HG02588 (cell line): Measurements from ENCODE around the gene CEACAM21.
"Not testable (repeated sequence)": the region's sequence is repeated elsewhere in the genome, so short reads cannot be mapped to it uniquely, and the experiment has no call there.

Experiments used
- ATAC-seq: cut with Tn5 transposase; IDR thresholded peaks from one replicate; pipeline ENCODE4 v1.9.1; 2021; ENCODE audit warnings: mild to moderate bottlenecking, moderate library complexity; ENCODE audit not compliant: unreplicated experiment

CEACAM21 gene

DNA sequence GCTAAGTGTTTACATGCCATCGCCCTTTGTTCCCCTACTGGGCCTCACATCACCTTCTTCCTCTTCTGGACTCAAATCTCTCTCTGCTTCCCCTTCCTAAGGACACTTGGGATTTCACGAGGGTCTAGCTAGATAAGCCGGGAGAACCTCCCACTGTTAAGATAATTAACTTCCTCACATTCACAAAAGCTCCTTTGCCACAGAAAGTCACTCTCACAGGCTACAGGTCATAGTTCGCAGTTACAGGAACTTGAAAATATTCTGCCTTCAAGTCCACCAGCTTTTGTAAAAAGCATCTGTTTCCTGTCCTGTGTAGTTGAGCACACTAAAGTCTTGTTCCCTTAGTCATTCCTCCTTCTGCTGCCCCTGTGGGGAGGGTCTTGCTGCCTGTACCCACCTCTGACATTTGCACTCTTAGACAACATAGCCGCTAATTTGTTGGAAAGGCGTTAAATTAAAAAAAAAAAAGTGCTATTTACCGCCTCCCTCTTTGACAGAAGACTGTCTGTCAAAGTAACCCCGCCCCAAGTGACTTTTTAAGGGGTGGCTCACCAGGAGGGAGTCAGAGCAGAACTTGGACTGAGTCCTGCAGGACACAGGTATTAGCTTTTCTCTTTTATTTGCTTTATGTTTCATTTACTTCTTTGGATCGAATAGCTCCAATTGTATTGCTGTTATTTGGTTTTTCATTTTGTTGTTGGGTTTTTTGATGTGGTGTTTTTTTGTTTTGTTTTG lies 26.8 kb upstream of the CEACAM21 start:
- peak; percentile 47 for ATAC-seq

DNA sequence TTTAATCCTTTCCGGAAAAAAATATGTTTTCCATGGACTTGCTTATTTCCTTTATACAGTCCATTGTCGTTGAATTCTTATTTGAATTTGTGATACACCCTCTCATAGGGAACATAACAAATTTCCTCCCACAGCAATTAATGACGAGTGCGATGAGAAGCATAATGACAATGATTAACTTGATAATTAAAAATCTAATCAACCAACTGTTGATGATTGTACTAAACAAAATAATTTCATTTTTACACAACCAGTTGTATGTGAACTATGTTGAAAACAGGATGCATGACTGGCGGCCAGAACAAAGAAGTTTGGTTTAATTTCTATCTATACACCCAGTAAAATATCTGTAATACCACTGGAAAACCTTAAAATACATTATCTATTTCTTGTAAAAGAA lies 26.1 kb upstream of the CEACAM21 start:
- ATAC-seq = no peak

DNA sequence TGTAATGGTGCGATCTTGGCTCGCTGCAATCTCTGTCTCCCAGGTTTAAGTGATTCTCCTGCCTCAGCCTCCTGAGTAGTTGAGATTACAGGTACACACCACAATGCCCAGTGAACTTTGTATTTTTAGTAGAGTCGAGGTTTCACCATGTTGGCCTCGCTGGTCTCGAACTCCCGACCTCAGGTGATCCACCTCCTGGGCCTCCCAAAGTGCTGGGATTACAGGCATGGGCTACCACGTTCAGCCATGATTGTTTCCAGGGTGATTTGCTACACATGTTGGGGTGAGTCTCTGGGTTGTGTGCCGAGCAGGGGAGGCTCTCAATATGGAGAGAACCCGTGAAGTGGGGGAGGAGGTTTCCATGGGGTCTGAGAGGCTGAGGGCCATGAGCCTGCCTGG lies 24.8 kb upstream of the CEACAM21 start:
- ATAC-seq = no peak

DNA sequence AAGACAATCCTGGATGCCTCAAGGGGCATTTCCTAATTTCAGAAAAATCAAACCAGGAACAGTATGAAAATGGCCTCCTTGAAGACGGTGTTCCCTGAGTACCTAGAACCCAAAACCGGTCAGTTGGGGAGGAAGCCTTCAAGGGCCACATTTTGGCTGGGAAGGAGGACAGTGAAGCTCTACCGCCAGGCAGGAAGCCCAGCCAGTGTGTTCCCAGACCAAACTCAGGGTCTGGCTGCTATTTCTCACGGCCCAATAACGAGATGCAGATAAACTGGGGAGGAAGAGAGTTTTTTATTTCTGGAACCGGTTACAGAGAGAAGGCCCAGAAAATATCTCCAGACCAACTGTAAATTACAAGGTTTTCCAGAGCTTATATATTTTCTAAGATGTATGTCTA lies 24.3 kb upstream of the CEACAM21 start:
- ATAC-seq = no peak

DNA sequence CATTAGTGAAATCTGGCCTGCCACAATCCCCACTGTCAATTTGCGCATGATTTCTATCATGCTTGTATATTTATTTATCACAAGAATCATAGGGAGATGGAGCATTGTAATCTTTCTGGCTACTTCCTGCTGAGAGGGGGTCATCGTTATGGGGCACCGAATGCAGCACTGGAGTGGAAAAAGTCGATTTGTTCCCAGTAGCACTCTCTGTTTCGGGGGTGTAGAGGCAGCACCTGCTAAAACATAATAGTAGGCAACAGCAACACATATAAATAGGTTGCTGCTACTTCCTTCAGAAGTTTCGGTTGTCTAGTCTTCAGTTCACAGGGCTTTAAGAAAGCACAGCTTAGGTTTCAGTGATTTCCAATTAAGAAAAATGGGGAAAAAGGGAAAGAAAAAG lies 23.4 kb upstream of the CEACAM21 start:
- ATAC-seq = no peak

DNA sequence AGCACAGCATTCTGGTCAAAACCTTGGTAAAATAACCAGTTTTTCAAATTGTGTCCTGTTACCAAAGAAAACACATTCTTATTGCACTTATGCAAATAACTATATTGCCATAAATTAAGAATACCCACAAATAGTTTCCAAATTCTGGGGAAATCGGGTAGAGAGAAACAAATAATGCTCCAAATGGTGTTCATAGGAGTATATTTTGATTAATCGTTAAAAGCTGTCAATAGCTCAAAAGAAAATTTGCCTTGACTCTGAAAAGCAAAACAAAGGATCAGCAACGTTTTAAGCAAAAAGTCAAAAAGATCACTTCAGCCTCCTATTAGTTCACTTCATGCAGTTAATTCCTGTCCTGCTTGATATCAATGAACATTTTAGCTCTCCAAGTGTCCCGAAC lies 22.2 kb upstream of the CEACAM21 start:
- no peak for ATAC-seq

DNA sequence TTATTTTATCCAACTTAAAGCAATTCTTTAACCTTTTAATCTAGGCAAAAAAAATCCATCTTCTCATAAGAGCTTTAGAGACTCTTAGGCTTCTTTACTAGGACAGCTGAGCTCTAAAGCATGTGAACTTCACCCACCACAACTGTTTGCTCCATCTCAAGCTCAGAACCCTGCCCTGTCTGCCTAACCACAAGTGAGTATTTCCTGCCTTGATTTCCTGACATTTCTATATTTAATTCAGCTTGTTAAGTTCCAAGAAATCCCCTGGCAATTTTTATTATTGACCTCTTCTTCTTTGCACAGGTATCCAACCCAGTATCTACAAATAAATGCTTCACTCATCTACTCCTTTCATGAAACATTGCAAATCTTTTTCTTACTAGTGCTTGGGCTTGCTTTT lies 21.1 kb upstream of the CEACAM21 start:
- no peak for ATAC-seq

DNA sequence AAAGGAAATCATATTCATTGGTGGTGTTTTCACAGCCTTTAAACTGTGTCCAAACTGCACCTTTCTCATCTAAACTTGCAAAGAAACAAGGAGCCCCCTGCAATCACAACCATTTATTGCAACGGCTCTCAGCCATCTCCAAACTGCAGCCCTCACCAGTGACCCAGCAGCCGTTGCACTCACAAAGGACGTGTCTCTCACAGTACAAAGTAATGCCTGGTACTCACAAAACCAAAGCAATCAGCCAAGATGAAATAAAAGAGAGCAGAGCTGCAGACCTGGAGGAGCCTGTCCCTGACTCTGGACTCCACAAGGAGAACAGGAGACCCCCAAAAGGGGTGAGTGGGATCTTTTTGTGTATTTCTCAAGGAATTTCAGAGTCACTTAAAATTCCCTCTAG lies 20.2 kb upstream of the CEACAM21 start:
- ATAC-seq = no peak

DNA sequence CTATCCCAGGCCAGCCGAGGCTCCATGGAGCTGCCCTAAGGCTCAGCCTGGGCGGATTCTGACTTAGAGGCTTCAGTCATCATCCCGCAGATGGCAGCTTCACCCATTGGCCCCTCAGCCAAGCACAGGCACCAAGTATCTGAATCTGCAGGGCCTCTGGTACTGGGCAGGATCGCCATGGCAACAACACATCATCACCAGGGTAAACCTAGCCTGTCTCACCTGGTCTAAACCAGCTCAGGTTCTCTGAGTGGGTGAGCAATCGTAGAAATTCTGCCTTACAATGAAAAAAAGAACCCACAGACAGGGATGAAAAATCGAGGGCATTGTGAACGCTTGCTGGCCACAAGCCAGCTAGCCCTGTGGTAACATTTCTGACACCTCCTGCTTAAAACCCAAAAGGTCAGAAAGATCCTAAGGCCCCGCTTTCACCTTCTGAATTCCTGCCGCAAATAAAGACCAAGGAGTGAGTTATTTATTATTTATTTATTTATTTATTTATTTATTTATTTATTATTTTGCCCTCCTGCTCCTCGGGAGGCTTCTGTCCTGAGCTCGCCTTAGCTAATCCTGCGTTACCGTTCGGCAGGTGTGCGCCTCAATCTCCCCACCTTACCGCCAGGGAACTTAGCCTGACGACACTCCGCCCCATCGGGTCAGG lies 12.0 kb upstream of the CEACAM21 start:
- ATAC-seq = peak; percentile 22

DNA sequence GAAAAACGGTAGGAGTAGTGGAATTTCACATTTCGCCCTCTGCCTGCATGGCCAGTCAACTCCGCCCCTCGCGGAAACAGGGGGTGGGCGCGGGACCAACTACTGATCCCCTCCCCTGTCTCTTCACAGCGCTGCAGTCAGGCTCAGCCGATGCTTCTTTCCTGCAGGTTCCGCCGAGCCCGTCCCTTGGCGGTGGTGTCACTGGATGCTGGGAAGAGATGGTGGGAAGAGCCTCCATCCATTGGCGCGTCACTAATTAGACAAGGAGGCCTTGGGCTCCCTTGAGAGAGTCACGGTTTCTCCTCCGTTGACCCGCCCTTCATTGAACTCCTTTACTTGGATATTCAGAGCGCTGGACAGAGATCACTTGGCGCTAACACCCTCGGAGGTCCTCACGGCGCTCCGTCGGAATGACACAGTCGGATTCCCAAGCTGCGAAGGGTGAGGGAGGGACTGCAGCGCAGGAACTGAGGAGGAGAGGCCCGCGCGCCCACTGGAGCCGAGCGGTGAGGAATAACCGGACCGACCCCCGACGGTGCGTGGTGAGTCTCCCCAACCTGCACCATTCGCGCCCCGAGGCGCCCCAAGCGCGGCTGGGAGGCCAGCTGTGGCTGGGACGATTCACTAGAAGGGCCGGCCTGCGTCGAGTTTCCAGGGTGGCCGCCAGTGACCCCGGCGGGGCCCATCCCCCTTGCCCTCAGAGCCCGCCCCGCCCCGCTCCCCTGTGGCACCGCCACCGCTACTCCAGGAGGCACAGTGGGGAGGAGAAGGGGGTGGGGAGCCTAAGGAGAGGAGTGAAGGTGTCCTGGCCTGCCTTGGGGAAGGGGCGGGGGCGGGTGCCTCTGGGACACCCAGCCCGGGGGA lies 11.2 kb upstream of the CEACAM21 start:
- ATAC-seq = no peak

DNA sequence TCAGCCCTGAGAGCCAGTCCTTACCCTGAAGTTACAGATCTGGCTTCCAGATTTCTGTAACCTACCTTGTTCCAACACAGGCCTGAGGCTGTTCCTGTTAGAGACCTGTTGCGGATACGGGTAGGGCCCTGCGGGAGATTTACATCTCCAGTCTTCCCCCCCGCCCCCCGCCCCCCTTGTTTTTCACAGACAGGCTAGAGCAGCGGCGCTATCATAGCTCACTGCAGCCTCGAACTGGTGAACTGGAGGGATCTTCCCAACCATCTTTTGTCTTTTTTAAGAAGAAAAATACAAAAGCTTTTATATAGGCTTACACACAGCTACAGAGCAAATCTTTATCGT lies 10.6 kb upstream of the CEACAM21 start:
- ATAC-seq = no peak

DNA sequence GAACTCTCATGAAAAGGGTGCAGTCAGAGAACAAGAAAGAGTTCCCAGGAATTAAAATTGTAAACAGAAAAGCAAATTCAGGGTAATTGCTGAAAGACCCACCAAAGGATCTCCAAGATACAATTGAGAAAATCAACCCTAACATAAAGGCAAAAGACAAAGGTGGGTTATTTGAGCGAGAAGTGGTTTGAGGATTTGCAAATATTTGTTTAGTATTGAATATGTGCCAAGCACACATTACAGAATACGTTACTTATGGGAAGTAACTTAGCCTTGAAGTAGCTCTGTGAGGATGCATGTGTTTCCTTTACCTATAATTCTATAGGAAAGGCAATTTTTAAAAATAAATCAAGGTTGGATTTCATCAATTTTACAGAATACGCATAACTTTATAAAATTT lies 10.0 kb upstream of the CEACAM21 start:
- ATAC-seq = no peak

DNA sequence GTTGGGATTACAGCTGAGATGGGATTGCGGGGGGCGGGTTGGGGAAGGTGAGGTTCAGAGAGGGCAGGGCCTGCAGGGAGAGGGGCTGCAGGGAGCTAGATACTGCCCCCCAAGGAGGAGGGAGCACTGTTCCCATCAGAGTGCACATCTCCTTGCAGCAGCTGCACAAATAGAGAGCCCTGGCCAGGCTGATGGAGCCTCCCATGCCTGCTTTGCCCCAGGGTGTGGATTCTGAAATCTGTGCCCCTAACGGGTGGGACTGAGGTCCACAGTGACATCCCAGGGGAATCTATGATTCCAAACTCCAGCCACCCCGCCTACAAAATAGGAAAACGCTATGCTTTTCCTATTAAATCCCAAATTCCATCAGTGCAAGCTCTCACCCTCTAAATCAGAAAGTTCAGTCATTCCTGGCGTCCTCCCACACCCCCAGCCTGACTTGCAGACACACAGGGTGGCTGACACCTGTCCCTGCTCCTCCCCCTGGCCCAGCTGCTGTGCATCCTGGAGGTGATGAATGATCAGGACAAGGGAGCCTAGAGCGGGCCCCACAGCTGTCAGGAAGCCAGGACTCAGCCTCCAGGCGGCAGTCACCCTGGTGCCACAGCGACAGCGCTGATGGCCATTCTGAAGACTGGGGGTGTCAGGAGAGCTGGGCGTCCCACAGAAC lies 6.3 kb upstream of the CEACAM21 start:
- ATAC-seq = no peak

DNA sequence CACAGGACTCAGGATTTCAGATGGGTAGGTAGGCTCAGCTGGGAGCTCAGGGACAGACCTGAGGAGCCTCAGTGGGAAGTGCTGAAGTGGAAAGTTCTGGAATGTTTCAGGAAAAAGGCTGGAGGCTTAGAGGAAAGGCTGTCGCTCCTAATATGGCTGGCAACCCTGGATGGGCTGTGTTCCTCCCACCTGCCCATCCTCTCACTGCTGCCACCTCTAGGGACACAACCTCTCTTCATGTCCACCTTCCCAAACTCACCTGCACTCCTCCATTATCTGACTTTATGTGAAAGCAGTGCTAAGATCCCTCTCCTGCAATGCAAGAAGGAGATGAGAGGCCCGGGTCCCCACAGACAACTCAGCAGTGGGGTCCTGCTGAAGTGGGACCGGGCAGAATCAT lies 5.8 kb upstream of the CEACAM21 start:
- no peak for ATAC-seq

DNA sequence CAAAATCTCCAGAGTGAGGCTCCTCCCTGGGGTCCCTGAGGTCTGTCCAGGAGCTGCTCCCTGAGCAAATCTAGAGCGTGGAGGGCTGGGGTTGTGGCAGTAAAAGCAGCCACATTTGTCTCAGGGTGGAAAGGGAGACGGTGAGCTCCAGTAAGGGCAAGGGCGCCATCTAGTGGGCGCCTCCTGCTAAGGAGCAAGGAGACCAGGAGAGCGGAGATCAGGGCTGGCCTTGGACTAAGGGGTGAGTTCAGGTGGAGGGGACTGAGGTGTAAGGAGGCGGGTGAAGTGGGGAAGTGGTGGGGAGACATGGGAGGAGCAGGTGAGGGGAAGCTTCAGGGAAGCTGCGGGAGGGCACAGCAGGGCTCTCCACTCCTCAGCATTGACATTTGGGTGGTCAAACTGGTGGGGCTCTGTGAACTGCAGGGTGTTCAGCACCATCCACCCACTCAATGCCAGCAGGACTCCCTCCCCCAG lies 5.3 kb upstream of the CEACAM21 start:
- ATAC-seq = no peak

DNA sequence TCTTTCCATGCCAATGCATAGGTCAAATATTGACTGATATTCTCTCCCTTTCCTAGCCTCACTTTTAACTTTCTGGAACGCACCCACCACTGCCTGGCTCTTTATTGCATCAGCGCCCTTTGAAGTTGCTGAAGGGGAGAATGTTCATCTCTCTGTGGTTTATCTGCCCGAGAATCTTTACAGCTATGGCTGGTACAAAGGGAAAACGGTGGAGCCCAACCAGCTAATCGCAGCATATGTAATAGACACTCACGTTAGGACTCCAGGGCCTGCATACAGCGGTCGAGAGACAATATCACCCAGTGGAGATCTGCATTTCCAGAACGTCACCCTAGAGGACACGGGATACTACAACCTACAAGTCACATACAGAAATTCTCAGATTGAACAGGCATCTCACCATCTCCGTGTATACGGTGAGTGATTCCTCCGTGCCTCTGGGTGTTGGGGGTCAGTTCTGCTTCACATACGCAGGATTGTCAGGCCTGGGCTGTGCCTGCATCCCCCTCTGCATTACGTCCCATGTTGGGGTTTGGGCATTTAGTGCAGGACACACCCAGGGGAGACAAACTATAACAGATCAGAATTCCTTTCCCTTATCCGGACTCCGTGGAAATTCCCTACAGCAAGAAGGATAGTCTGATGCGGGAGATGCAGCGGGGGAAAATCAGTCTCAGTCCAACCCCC lies 1.3 kb downstream of the CEACAM21 start:
- no peak for ATAC-seq

DNA sequence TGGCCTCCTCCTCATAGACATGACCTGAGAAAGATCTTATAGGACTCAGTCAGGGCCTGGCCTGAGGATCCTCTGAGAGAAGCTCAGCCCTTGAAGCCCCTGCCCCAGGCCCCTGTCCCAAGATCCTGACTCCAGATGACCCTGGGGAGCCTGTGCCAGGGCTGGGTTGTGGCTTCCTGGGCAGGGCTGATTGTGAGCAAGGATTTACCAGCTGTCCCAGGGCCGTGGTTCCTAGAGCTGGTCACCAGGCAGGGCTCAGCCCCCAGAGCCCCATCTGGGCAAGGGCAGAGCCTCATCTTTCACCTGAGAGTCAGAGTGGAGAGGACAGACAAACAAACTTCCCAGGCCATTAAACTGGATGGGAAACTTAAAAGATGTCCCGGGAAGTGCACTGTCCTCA lies 1.9 kb downstream of the CEACAM21 start:
- no peak for ATAC-seq

DNA sequence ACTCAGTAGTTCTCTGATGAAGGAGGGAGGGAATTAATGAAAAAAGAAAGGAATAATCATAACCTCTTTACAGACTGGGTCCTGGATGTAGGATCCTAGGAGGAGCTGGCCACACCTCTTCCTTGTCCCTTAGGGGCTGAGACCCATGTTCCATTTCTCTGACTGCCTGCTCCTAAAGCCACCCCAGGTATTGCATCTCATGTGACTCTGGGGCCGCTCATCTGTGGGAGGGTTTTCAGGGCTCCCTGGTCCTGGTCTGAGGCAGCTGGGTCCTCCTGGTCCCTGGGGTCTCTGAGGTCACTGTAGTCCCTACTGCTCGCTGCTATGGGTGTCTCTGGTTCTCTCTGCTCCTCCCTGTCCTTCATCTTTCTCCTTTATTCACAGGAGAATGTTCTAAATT lies 2.9 kb downstream of the CEACAM21 start:
- no peak for ATAC-seq

DNA sequence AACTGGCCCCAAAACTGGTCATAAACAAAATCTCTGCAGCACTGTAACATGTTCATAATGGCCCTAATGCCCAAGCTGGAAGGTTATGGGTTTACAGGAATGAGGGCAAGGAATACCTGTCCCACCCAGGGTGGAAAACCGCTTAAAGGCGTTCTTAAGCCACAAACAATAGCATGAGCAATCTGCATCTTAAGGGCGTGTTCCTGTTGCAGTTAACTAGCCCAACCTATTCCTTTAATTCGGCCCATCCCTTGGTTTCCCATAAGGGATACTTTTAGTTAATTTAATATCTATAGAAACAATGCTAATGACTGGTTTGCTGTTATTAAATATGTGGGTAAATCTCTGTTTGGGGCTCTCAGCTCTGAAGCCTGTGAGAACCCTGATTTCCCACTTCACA lies 5.1 kb downstream of the CEACAM21 start:
- ATAC-seq = not testable (repeated sequence)

DNA sequence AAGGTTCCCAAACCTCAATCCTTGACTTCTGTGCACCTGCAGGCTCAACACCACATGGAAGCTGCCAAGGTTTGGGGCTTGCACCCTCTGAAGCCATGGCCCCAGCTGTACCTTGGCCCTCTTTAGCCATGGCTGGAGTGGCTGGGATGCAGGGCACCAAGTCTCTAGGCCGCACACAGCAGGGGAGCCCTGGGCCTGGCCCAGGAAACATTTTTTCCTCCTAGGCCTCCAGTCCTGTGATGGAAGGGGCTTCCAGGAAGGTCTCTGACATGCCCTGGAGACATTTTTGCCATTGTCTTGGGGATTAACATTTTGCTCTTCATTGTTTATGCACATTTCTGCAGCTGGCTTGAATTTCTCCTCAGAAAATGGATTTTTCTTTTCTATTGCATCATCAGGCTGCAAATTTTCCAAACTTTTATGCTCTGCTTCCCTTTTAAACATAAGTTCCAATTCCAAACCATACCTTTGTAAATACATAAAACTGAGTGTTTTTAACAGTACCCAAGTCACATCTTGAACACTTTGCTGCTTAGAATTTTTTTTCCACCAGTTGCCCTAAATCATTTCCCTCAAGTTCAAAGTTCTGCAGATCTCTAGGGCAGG lies 6.7 kb downstream of the CEACAM21 start:
- not testable (repeated sequence) for ATAC-seq
